Choroid plexus epithelial cell (primary cell): ENCODE data around the gene TNRC6A.

ENCODE experiments used
- DNase-seq: peaks from one replicate; pipeline ENCODE4 v3.0.0-alpha.2; 2010; ENCODE audit warnings: low read depth
- H3K4me3 ChIP-seq: 2 replicates; pipeline ENCODE4 v1.5.1; 2011; ENCODE audit warnings: low read depth, mild to moderate bottlenecking, control low read depth, low read length, moderate library complexity
- CTCF ChIP-seq: conservative IDR thresholded peaks from 2 replicates; pipeline ENCODE4 v1.5.1; 2011; ENCODE audit warnings: low read depth, mild to moderate bottlenecking, control low read depth, inconsistent platforms, low read length, moderate library complexity

Gene TNRC6A

DNA sequence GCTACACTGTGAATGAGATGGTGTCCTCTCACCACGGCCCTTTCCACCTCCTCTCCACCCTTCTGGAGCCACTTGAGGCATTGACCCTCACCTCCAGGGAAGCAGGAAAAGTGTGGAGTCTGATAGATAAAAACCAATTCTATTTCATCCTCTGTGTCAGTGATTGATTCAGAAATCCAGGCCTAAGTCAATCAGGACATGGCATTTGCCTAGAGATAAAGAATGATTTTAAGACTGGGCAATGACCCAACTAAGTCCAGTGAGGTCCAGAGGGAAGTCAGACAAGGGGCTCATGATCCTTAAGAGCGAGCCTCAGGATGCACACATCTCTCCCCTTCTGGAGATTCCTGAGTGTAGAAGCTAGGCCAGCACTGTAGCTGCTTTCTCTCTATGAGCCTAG is 41.1 kb upstream of the TNRC6A start:
- TF ChIP-seq CTCF, result no peak
- no peak overlapping the region for H3K4me3 ChIP-seq
- no peak for DNase-seq

- H3K4me3 ChIP-seq, result no peak overlapping the region
- DNase-seq, result peak; percentile 81
- peak; percentile 94 for TF ChIP-seq CTCF
Measured at GRCh38 chr16:24689128-24689527, 40.3 kb upstream of the TNRC6A start.

- no peak for TF ChIP-seq CTCF
- H3K4me3 ChIP-seq, result no peak overlapping the region
- DNase-seq, result no peak
Measured at GRCh38 chr16:24692854-24693253, 36.6 kb upstream of the TNRC6A start.

GRCh38 chr16:24694931-24695330 is 34.5 kb upstream of the TNRC6A start:
- no peak for DNase-seq
- H3K4me3 ChIP-seq, result no peak overlapping the region
- TF ChIP-seq CTCF, result peak; percentile 37

- DNase-seq, result no peak
- no peak for TF ChIP-seq CTCF
- no peak overlapping the region for H3K4me3 ChIP-seq
Measured at GRCh38 chr16:24696699-24697098, 32.8 kb upstream of the TNRC6A start.

- no peak for TF ChIP-seq CTCF
- H3K4me3 ChIP-seq, result no peak overlapping the region
- DNase-seq, result no peak
Measured at GRCh38 chr16:24698308-24698707, 31.1 kb upstream of the TNRC6A start.

DNA sequence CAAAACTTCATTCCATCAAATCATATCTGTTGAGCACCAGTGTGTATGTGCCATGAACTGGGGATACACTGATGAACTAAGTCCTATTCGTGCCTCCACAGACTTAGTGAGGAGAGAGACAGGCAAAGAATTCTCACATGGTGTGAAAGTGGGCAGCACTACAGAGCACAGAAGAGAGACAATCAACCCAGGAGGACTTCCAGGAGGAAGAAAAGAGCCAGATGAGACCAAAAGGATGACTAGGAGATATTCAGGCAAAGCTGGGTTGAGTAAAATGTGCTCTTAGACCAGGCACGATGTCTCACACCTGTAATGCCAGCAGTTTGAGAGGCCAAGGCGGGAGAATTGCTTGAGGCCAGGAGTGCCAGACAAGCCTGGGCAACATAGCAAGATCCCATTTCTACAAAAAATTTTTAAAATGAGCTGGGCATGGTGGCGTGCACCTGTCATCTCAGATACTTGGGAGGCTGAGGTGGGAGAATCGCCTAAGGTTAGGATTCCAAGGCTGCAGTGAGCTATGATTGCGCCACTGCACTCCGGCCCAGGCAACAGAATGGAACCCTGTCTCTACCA is 30.2 kb upstream of the TNRC6A start:
- TF ChIP-seq CTCF, result no peak
- H3K4me3 ChIP-seq, result no peak overlapping the region
- DNase-seq, result no peak
